HAP-1 (cell line): Measurements from ENCODE around the gene VAV2.

ENCODE experiments used
- DNase-seq, 2 experiments: peaks; one replicate each; pipeline ENCODE4 v3.0.0-alpha.2; 2016 to 2020; ENCODE audit warnings: low spot score in 2 of 2
- H3K27me3 ChIP-seq: fragments of 250-450 bp; sonication (Bioruptor Pico); 2 replicates; pipeline ENCODE4 v1.5.1; 2020; ENCODE audit warnings: low read depth, mild to moderate bottlenecking, moderate library complexity
- H3K36me3 ChIP-seq: fragments of 250-450 bp; sonication (Bioruptor Pico); replicated peaks from 2 replicates; pipeline ENCODE4 v1.5.1; 2020; ENCODE audit warnings: mild to moderate bottlenecking
- H3K4me1 ChIP-seq: fragments of 250-450 bp; sonication (Bioruptor Pico); 2 replicates; pipeline ENCODE4 v1.5.1; 2020; ENCODE audit warnings: mild to moderate bottlenecking
- H3K4me3 ChIP-seq: fragments of 250-450 bp; sonication (Bioruptor Pico); 2 replicates; pipeline ENCODE4 v1.5.1; 2020; ENCODE audit warnings: mild to moderate bottlenecking, moderate library complexity
- H3K9me3 ChIP-seq: fragments of 250-450 bp; sonication (Bioruptor Pico); 2 replicates; pipeline ENCODE4 v1.5.1; 2020; ENCODE audit warnings: mild to moderate bottlenecking, moderate library complexity
- in situ Hi-C: fragments of 300-500 bp; cut with MboI; formaldehyde crosslinking; loops from 3 replicates; pipeline ENCODE4 v1.14.3; 2020; ENCODE audit warnings: low sequenced_read_pairs, inconsistent platforms, mixed read lengths

Gene VAV2

GRCh38 chr9:133969681-133970580, 22.2 kb downstream of the VAV2 start:
- in situ Hi-C loops, result no loop called here
- no peaks in the 10 kb centered on the region for H3K36me3 ChIP-seq
- peaks cover 18% of the 10 kb centered on the region for H3K4me1 ChIP-seq
- no peak overlapping the region for H3K4me3 ChIP-seq
- DNase-seq, result no peak
- H3K9me3 ChIP-seq, result peaks cover under 1% of the 10 kb centered on the region; the same call in 1 of the 2 replicates
- no peaks in the 10 kb centered on the region for H3K27me3 ChIP-seq

- no peaks in the 10 kb centered on the region for H3K36me3 ChIP-seq
Measured at GRCh38 chr9:133968966-133969617, 23.0 kb downstream of the VAV2 start.

GRCh38 chr9:133968428-133968827, 23.7 kb downstream of the VAV2 start:
- H3K36me3 ChIP-seq, result no peaks in the 10 kb centered on the region
- no peak for DNase-seq
- H3K4me1 ChIP-seq, result peaks cover 18% of the 10 kb centered on the region
- H3K4me3 ChIP-seq, result no peak overlapping the region
- in situ Hi-C loops, result no loop called here
- H3K27me3 ChIP-seq, result no peaks in the 10 kb centered on the region
- H3K9me3 ChIP-seq, result peaks cover 3% of the 10 kb centered on the region; the same call in 1 of the 2 replicates

More at GRCh38 chr9:133968966-133969617, 23.0 kb downstream of the VAV2 start:
- H3K4me3 ChIP-seq, result no peak overlapping the region
- no peaks in the 10 kb centered on the region for H3K27me3 ChIP-seq
- in situ Hi-C loops, result no loop called here
- H3K9me3 ChIP-seq, result peaks cover 3% of the 10 kb centered on the region; the same call in 1 of the 2 replicates
- H3K4me1 ChIP-seq, result peaks cover 18% of the 10 kb centered on the region
- no peak for DNase-seq

GRCh38 chr9:133967024-133967741, 24.9 kb downstream of the VAV2 start:
- Histone ChIP-seq H3K36me3 (no peaks in the 10 kb centered on the region), H3K9me3 (peaks cover 3% of the 10 kb centered on the region; the same call in 1 of the 2 replicates), H3K4me3 (no peak overlapping the region), H3K4me1 (peaks cover 18% of the 10 kb centered on the region), H3K27me3 (no peaks in the 10 kb centered on the region)
- peak in 1 of 2 experiments; percentile 23 for DNase-seq
- in situ Hi-C loops, result no loop called here

GRCh38 chr9:133964463-133964862, 27.7 kb downstream of the VAV2 start:
- Histone ChIP-seq H3K27me3 (no peaks in the 10 kb centered on the region), H3K36me3 (no peaks in the 10 kb centered on the region), H3K9me3 (peaks cover 3% of the 10 kb centered on the region; the same call in 1 of the 2 replicates), H3K4me1 (peaks cover 22% of the 10 kb centered on the region), H3K4me3 (no peak overlapping the region)
- in situ Hi-C loops, result no loop called here
- no peak for DNase-seq

DNA sequence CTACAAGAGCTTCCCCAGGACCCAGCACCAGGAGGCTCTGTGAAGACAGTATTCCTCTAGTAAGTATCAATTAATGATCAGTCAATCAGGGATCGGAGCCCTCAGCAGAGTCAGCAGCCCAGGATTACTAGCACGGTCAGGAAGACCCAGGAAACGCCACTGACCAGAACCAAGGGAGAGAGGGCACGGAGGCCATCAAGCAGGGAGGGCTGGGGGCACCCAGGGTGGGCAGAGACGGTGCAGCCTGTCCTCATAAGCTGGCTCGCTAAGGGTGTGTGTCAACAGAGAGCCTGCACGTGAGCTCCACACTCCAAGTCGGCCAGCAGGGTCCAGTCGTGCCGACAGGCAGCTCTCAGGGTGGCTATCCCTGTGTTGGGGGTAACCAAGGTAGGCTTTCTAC, 29.0 kb downstream of the VAV2 start:
- Histone ChIP-seq H3K27me3 (no peaks in the 10 kb centered on the region), H3K4me1 (peaks cover 33% of the 10 kb centered on the region), H3K9me3 (peaks cover 3% of the 10 kb centered on the region; the same call in 1 of the 2 replicates), H3K36me3 (no peaks in the 10 kb centered on the region), H3K4me3 (no peak overlapping the region)
- DNase-seq, result no peak
- in situ Hi-C loops, result no loop called here

DNA sequence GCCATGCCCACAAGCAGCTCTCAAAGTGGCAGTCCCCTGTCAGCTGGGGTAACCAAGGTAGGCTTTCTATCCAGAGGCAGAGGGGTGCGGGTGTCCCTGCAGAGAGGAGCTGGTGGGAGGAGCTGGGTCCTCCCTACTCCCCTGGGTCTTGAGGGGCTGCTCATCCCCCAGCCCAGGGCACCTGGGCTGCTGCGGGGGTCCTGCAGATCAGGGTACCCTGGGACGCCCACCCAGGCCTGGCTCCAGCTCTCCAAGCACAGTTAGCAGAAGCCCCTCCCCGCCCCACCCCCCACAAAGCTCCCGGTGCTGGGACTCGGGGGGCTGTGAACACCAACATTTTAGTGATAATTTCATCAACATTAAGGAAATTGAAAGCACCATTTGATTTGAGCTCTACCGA, 29.8 kb downstream of the VAV2 start:
- DNase-seq, result no peak
- no peaks in the 10 kb centered on the region for H3K27me3 ChIP-seq
- no peaks in the 10 kb centered on the region for H3K36me3 ChIP-seq
- in situ Hi-C loops, result no loop called here
- no peak overlapping the region for H3K4me3 ChIP-seq
- H3K9me3 ChIP-seq, result peaks cover 3% of the 10 kb centered on the region; the same call in 1 of the 2 replicates
- H3K4me1 ChIP-seq, result peaks cover 37% of the 10 kb centered on the region

DNA sequence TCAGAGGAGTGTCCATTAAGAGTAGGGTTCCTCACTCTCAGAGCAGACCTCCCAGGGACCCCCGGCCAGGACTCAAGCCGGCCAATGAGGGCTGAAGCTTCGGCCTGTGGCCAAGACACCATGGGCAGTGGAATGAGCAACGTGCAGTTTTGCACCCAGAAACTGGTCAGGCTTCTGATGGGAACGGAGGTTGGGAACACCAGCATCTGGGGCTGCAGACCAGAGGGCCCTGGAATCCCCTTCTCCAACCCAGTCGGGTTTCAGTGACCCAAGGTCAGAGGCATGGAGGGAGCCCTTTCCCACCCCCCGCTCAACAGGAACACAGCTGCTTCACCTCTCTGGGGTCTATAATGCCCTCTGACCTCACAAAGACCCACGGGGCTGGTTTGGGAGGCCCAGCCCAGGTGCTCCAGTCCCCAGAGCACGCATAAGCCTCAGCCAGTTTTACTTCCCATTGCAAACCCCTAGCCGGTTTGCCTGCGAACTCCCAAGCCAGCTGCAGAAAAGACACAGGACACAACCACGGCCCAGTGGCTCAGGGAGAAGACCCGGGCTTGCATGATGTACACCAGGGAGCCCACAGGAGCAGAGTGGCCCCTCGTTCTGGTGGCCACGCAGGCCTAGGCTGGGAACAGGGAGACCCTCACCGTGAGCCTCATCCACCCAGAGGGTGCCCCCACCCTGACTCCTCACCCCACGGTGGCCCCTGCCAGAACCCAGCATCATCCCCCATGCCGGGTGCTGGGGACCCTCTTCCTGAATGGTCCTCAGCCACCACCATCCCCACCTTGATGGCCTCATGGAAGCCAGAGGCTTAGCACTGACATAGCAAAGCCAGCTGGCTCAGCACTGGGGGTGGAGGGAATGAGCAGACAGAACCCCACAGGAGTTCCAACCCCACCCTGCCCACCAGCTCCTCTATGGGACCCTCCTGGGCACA, 30.6 kb downstream of the VAV2 start:
- H3K27me3 ChIP-seq, result no peaks in the 10 kb centered on the region
- peaks cover 43% of the 10 kb centered on the region for H3K4me1 ChIP-seq
- no peaks in the 10 kb centered on the region for H3K36me3 ChIP-seq
- H3K9me3 ChIP-seq, result peaks cover 3% of the 10 kb centered on the region; the same call in 1 of the 2 replicates
- in situ Hi-C loops, result no loop called here
- H3K4me3 ChIP-seq, result no peak overlapping the region
- no peak for DNase-seq

- H3K27me3 ChIP-seq, result no peaks in the 10 kb centered on the region
- in situ Hi-C loops, result no loop called here
- peak; percentile 39 to 64 for DNase-seq
- peaks cover 3% of the 10 kb centered on the region; the same call in 1 of the 2 replicates for H3K9me3 ChIP-seq
- peaks cover 51% of the 10 kb centered on the region for H3K4me1 ChIP-seq
- H3K4me3 ChIP-seq, result no peak overlapping the region
- H3K36me3 ChIP-seq, result no peaks in the 10 kb centered on the region
Measured at GRCh38 chr9:133960568-133961129, 31.5 kb downstream of the VAV2 start.

DNA sequence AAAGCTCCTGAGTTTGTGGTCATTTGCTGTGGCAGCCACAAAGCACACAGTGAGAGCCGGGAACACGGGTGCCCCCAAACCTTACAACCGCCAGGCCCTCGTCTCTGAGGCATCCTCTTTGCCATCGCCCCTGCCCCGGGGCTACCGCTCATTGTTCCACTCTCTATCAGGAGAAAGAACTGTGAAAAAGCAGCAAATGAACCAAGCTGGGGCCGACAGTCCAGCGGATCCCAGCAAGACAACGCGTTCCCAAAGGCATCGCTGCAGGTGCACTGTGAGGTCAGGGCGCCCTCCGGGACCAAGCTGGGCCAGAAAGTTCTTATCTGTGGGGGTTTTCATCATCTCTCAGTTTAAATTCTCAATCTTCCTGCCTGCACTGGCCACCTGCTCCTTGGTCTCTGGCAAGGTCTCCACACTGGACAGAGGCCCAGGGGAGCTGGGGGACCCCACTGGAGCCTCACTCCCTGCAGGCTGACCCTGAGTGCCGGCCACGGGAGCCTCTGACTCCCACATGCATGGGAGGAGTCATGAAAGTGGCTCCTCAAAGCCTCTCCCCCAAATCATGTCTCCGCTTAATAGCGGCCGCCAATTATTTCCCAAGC, 32.1 kb downstream of the VAV2 start:
- in situ Hi-C loops, result no loop called here
- Histone ChIP-seq H3K27me3 (no peaks in the 10 kb centered on the region), H3K4me3 (no peak overlapping the region), H3K4me1 (peaks cover 51% of the 10 kb centered on the region), H3K9me3 (peaks cover 3% of the 10 kb centered on the region; the same call in 1 of the 2 replicates), H3K36me3 (no peaks in the 10 kb centered on the region)
- peak in 1 of 2 experiments; percentile 52 for DNase-seq

DNA sequence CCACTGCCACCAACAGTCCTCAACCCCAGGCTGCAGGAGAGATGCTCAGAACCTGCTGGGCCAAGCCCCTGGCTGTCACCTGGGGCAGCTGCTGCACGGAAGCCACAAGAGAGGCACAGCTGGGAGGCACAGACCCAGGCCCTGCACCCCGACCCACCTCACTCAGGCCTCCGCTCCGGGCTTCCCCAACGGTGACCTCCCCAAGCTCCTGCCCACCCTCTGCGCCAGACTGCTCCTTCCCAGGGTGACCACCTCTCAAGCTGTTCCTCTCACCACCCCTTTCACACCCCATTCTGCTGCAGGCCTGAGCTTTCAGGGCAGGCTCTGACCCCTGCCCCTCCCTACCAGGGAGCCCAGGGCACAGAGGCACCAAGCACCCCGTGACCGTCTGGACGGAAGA, 33.0 kb downstream of the VAV2 start:
- Histone ChIP-seq H3K4me3 (no peak overlapping the region), H3K9me3 (no peaks in the 10 kb centered on the region), H3K27me3 (no peaks in the 10 kb centered on the region), H3K36me3 (no peaks in the 10 kb centered on the region), H3K4me1 (peaks cover 51% of the 10 kb centered on the region)
- no peak for DNase-seq
- in situ Hi-C loops, result no loop called here

GRCh38 chr9:133958756-133959155, 33.4 kb downstream of the VAV2 start:
- no peaks in the 10 kb centered on the region for H3K27me3 ChIP-seq
- peak in 1 of 2 experiments; percentile 43 for DNase-seq
- H3K4me3 ChIP-seq, result no peak overlapping the region
- in situ Hi-C loops, result no loop called here
- no peaks in the 10 kb centered on the region for H3K9me3 ChIP-seq
- H3K36me3 ChIP-seq, result no peaks in the 10 kb centered on the region
- peaks cover 51% of the 10 kb centered on the region for H3K4me1 ChIP-seq
